GM23338 (cell line): ENCODE data around the gene NUTF2. TPM values are rescaled to one million over a fixed set of nuclear protein-coding genes. Genes with fewer than 3 reads are reported as not detected.

Experiments
- CTCF ChIP-seq, 2 experiments: fragments of 200-600 bp in 1 of 2; sonication (generic) in 1 of 2; conservative IDR thresholded peaks; 2 replicates each; pipeline versions ENCODE4 v1.5.1 to v1.6.1; 2016 to 2017; ENCODE audit warnings: antibody characterized with exemption in 2 of 2, low read depth in 2 of 2, mild to moderate bottlenecking in 2 of 2, moderate library complexity in 1 of 2
- EZH2 ChIP-seq: fragments of 200-600 bp; sonication (generic); IDR thresholded peaks from one replicate; pipeline ENCODE4 v1.8.0; 2017; ENCODE audit warnings: antibody characterized with exemption, mild to moderate bottlenecking, low read depth; ENCODE audit not compliant: unreplicated experiment
- EZH2phosphoT487 ChIP-seq: fragments of 200-600 bp; sonication (generic); IDR thresholded peaks from one replicate; pipeline ENCODE4 v1.8.1; 2018; ENCODE audit warnings: antibody characterized with exemption; ENCODE audit not compliant: unreplicated experiment
- JUNB ChIP-seq: IDR thresholded peaks from one replicate; pipeline ENCODE4 v1.6.1; 2016; ENCODE audit warnings: antibody characterized with exemption; ENCODE audit not compliant: unreplicated experiment
- NANOG ChIP-seq: IDR thresholded peaks from 2 replicates; pipeline ENCODE4 v1.6.1; 2016; ENCODE audit warnings: antibody characterized with exemption, borderline replicate concordance
- ZNF114 ChIP-seq: fragments of 250-450 bp; sonication (Bioruptor Pico); IDR thresholded peaks from 2 replicates; pipeline ENCODE4 v1.5.0; 2020; ENCODE audit warnings: mild to moderate bottlenecking, moderate library complexity
- ZNF331 ChIP-seq: fragments of 250-450 bp; sonication (Bioruptor Pico); IDR thresholded peaks from 2 replicates; pipeline ENCODE4 v1.5.0; 2020; ENCODE audit warnings: low read depth, mild to moderate bottlenecking, moderate library complexity
- ZNF462 ChIP-seq: fragments of 250-450 bp; sonication (Bioruptor Pico); IDR thresholded peaks from 2 replicates; pipeline ENCODE4 v1.5.0; 2020; ENCODE audit warnings: mild to moderate bottlenecking, moderate library complexity
- polyA plus RNA-seq: library from polyadenylated mRNA; unstranded; fragments of >200 nt; fragmentation: Nextera tagmentation; extraction: Ambion mirVana; gene quantifications from 2 replicates; pipeline ENCODE4 v1.2.1, GENCODE V29; 2016
- total RNA-seq: library from RNA; depleted of rRNA; stranded (reverse); fragments of >200 nt; shearing (Covaris generic); gene quantifications from 2 replicates; pipeline ENCODE4 v1.2.3, GENCODE V29; 2014

The NUTF2 gene
- total and polyA plus RNA-seq, 2 experiments from 2014 or later: 321 to 391 TPM

GRCh38 chr16:67857547-67858233 lies 11.0 kb downstream of the NUTF2 start (continued):
- TF ChIP-seq ZNF462: no peak
- no peak for TF ChIP-seq ZNF114 (CRISPR knock-in tag)
- TF ChIP-seq CTCF (conservative IDR thresholded peaks at IDR 0.05; ENCODE audit: low read depth in 2 of 2): no peak
- no peak for TF ChIP-seq ZNF331 (CRISPR knock-in tag)
- TF ChIP-seq EZH2phosphoT487: no peak
- TF ChIP-seq EZH2: no peak
- TF ChIP-seq JUNB: no peak
- TF ChIP-seq NANOG: no peak
